Effector memory CD8-positive, alpha-beta T cell (primary cell): Measurements from ENCODE around the gene GRIA3.
A peak's percentile ranks its signal among the peaks of the same experiment; 100 is the strongest.
"Not testable (repeated sequence)": the region's sequence is repeated elsewhere in the genome, so short reads cannot be mapped to it uniquely, and the experiment has no call there.

Experiments used
- ATAC-seq: fragments of 150-1000 bp; cut with Tn5 transposase; replicated peaks from 2 replicates; pipeline ENCODE4 v1.10.0; 2021; ENCODE audit warnings: mild to moderate bottlenecking, moderate library complexity
- DNase-seq, 3 experiments: peaks; one replicate each; pipeline ENCODE4 v3.0.0; 2021
- H3K27ac Mint-ChIP-seq, 2 donors: one replicate each; pipeline ENCODE4 v1.8.0; 2022; ENCODE audit warnings: mild to moderate bottlenecking in 2 of 2, mixed read lengths in 2 of 2, moderate library complexity in 2 of 2
- H3K27me3 Mint-ChIP-seq, 2 donors: one replicate each; pipeline ENCODE4 v1.8.0; 2022; ENCODE audit warnings: mixed read lengths in 2 of 2
- H3K36me3 Mint-ChIP-seq: one replicate; pipeline ENCODE4 v1.8.0; 2022; ENCODE audit warnings: mild to moderate bottlenecking, moderate library complexity, mixed read lengths; ENCODE audit not compliant: insufficient read depth
- H3K4me1 Mint-ChIP-seq, 2 donors: one replicate each; pipeline ENCODE4 v1.8.0; 2022; ENCODE audit warnings: low read depth in 2 of 2, mixed read lengths in 2 of 2
- H3K4me3 Mint-ChIP-seq, 2 donors: one replicate each; pipeline ENCODE4 v1.8.0; 2022; ENCODE audit warnings: mild to moderate bottlenecking in 2 of 2, mixed read lengths in 2 of 2, moderate library complexity in 2 of 2
- H3K9me3 Mint-ChIP-seq, 2 donors: one replicate each; pipeline ENCODE4 v1.8.0; 2022; ENCODE audit warnings: mixed read lengths in 2 of 2

Gene GRIA3

GRCh38 chrX:123481913-123482851, 298.1 kb downstream of the GRIA3 start:
- DNase-seq (no peak), ATAC-seq (no peak)
- Mint-ChIP-seq H3K36me3 (no peaks in the 10 kb centered on the region), H3K9me3 (no peaks in the 10 kb centered on the region), H3K4me1 (no peaks in the 10 kb centered on the region), H3K4me3 (no peak overlapping the region), H3K27me3 (no peaks in the 10 kb centered on the region), H3K27ac (no peak overlapping the region)

GRCh38 chrX:123486297-123486696, 302.2 kb downstream of the GRIA3 start:
- Mint-ChIP-seq H3K9me3 (no peaks in the 10 kb centered on the region), H3K27me3 (peaks cover 0 to 7% of the 10 kb centered on the region in 2 donors), H3K27ac (no peak overlapping the region), H3K36me3 (no peaks in the 10 kb centered on the region), H3K4me1 (no peaks in the 10 kb centered on the region), H3K4me3 (no peak overlapping the region)
- DNase-seq (no peak), ATAC-seq (no peak)

- H3K36me3 Mint-ChIP-seq = no peaks in the 10 kb centered on the region
- H3K27ac Mint-ChIP-seq = no peak overlapping the region
- no peaks in the 10 kb centered on the region for H3K4me1 Mint-ChIP-seq
- H3K9me3 Mint-ChIP-seq = no peaks in the 10 kb centered on the region
- ATAC-seq = no peak
- DNase-seq = no peak
- no peak overlapping the region for H3K4me3 Mint-ChIP-seq
- H3K27me3 Mint-ChIP-seq = peaks cover 0 to 10% of the 10 kb centered on the region in 2 donors
Measured at GRCh38 chrX:123487236-123487635, 303.2 kb downstream of the GRIA3 start.

- Mint-ChIP-seq H3K27ac (no peak overlapping the region), H3K36me3 (no peaks in the 10 kb centered on the region), H3K27me3 (peaks cover 0 to 10% of the 10 kb centered on the region in 2 donors), H3K4me1 (no peaks in the 10 kb centered on the region), H3K9me3 (no peaks in the 10 kb centered on the region), H3K4me3 (no peak overlapping the region)
- ATAC-seq = no peak
- DNase-seq = no peak
Measured at GRCh38 chrX:123487669-123488068, 303.6 kb downstream of the GRIA3 start.

- H3K27me3 Mint-ChIP-seq = peaks cover 0 to 10% of the 10 kb centered on the region in 2 donors
- ATAC-seq (no peak), DNase-seq (no peak)
- H3K27ac Mint-ChIP-seq = no peak overlapping the region
- no peaks in the 10 kb centered on the region for H3K9me3 Mint-ChIP-seq
- no peaks in the 10 kb centered on the region for H3K4me1 Mint-ChIP-seq
- no peaks in the 10 kb centered on the region for H3K36me3 Mint-ChIP-seq
- H3K4me3 Mint-ChIP-seq = no peak overlapping the region
Measured at GRCh38 chrX:123489011-123489410, 304.9 kb downstream of the GRIA3 start.

- no peak overlapping the region for H3K4me3 Mint-ChIP-seq
- H3K27me3 Mint-ChIP-seq = peaks cover 0 to 10% of the 10 kb centered on the region in 2 donors
- H3K36me3 Mint-ChIP-seq = no peaks in the 10 kb centered on the region
- no peaks in the 10 kb centered on the region for H3K9me3 Mint-ChIP-seq
- no peaks in the 10 kb centered on the region for H3K4me1 Mint-ChIP-seq
- DNase-seq = no peak
- H3K27ac Mint-ChIP-seq = no peak overlapping the region
- no peak for ATAC-seq
Measured at GRCh38 chrX:123493857-123494256, 309.8 kb downstream of the GRIA3 start.

GRCh38 chrX:123499787-123500186, 315.7 kb downstream of the GRIA3 start:
- Mint-ChIP-seq H3K9me3 (no peaks in the 10 kb centered on the region), H3K27ac (no peak overlapping the region)

GRCh38 chrX:123504047-123504446, 320.0 kb downstream of the GRIA3 start:
- Mint-ChIP-seq H3K9me3 (no peaks in the 10 kb centered on the region), H3K36me3 (no peaks in the 10 kb centered on the region), H3K4me3 (no peak overlapping the region), H3K27me3 (peaks cover 8% of the 10 kb centered on the region in 2 donors), H3K4me1 (no peaks in the 10 kb centered on the region), H3K27ac (no peak overlapping the region)
- ATAC-seq = no peak
- DNase-seq = no peak

More at GRCh38 chrX:123499787-123500186, 315.7 kb downstream of the GRIA3 start:
- Mint-ChIP-seq H3K4me1 (no peaks in the 10 kb centered on the region), H3K36me3 (no peaks in the 10 kb centered on the region), H3K27me3 (peaks cover 8% of the 10 kb centered on the region in 2 donors), H3K4me3 (no peak overlapping the region)
- no peak for ATAC-seq
- no peak for DNase-seq

GRCh38 chrX:123504630-123505270, 320.7 kb downstream of the GRIA3 start:
- DNase-seq (no peak), ATAC-seq (no peak)
- Mint-ChIP-seq H3K4me3 (no peak overlapping the region), H3K27me3 (peaks cover 4 to 8% of the 10 kb centered on the region in 2 donors), H3K4me1 (no peaks in the 10 kb centered on the region), H3K9me3 (no peaks in the 10 kb centered on the region), H3K27ac (no peak overlapping the region), H3K36me3 (no peaks in the 10 kb centered on the region)

- peaks cover 3 to 21% of the 10 kb centered on the region in 2 donors for H3K9me3 Mint-ChIP-seq
- no peaks in the 10 kb centered on the region for H3K36me3 Mint-ChIP-seq
- DNase-seq (no peak), ATAC-seq (no peak)
- H3K27ac Mint-ChIP-seq = no peak overlapping the region
- H3K4me3 Mint-ChIP-seq = peak overlapping the region in 1 of 2 donors; percentile 10
- H3K4me1 Mint-ChIP-seq = no peaks in the 10 kb centered on the region
- no peaks in the 10 kb centered on the region for H3K27me3 Mint-ChIP-seq
Measured at GRCh38 chrX:123513585-123514278, 329.7 kb downstream of the GRIA3 start.

- DNase-seq, ATAC-seq, H3K27ac Mint-ChIP-seq, H3K27me3 Mint-ChIP-seq, H3K4me1 Mint-ChIP-seq, H3K36me3 Mint-ChIP-seq: not testable (repeated sequence)
- peaks cover 3 to 21% of the 10 kb centered on the region in 2 donors for H3K9me3 Mint-ChIP-seq
- peak overlapping the region in 1 of 2 donors; percentile 10 for H3K4me3 Mint-ChIP-seq
Measured at GRCh38 chrX:123514279-123514640, 330.2 kb downstream of the GRIA3 start.

GRCh38 chrX:123518791-123519190, 334.7 kb downstream of the GRIA3 start:
- no peaks in the 10 kb centered on the region for H3K36me3 Mint-ChIP-seq
- ATAC-seq (no peak), DNase-seq (no peak)
- no peak overlapping the region for H3K27ac Mint-ChIP-seq
- no peak overlapping the region for H3K4me3 Mint-ChIP-seq
- no peaks in the 10 kb centered on the region for H3K27me3 Mint-ChIP-seq
- H3K9me3 Mint-ChIP-seq = peaks cover 3 to 21% of the 10 kb centered on the region in 2 donors
- no peaks in the 10 kb centered on the region for H3K4me1 Mint-ChIP-seq

- no peak overlapping the region for H3K4me3 Mint-ChIP-seq
- H3K4me1 Mint-ChIP-seq = no peaks in the 10 kb centered on the region
- DNase-seq (no peak), ATAC-seq (no peak)
- no peaks in the 10 kb centered on the region for H3K36me3 Mint-ChIP-seq
- no peaks in the 10 kb centered on the region for H3K27me3 Mint-ChIP-seq
- peaks cover 0 to 1% of the 10 kb centered on the region in 2 donors for H3K9me3 Mint-ChIP-seq
- H3K27ac Mint-ChIP-seq = no peak overlapping the region
Measured at GRCh38 chrX:123525123-123525725, 341.1 kb downstream of the GRIA3 start.
